Measurements from ENCODE around the gene DPRX.

The DPRX gene

GRCh38 chr19:53631949-53632407, at the start of gene DPRX:
Gene DPRX (plus strand): TSS chr19:53631999. CDS start chr19:53632107, 108 bp downstream.
- no peak for DNase-seq

GRCh38 chr19:53583181-53583580, 48.6 kb upstream of the DPRX start:
- no peak for DNase-seq

DNA sequence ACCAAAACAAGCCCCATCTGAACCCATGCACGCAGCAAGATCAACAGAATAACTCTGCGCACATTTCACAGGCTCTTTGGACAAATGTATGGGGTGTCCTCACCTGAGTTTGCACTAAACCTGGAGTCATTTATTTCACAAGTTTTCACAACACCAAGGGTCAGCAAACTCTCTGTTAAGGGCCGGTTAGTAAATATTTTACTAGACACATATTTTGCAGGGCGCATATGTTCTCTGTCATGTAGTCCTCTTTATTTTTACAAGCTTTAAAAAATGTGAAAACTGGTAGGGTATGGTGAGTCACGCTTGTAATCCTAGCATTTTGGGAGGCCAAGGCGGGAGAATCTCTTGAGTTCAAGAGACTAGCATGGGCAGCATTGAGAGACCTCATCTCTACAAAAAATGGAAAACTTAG, 45.5 kb upstream of the DPRX start:
- DNase-seq: no peak

DNA sequence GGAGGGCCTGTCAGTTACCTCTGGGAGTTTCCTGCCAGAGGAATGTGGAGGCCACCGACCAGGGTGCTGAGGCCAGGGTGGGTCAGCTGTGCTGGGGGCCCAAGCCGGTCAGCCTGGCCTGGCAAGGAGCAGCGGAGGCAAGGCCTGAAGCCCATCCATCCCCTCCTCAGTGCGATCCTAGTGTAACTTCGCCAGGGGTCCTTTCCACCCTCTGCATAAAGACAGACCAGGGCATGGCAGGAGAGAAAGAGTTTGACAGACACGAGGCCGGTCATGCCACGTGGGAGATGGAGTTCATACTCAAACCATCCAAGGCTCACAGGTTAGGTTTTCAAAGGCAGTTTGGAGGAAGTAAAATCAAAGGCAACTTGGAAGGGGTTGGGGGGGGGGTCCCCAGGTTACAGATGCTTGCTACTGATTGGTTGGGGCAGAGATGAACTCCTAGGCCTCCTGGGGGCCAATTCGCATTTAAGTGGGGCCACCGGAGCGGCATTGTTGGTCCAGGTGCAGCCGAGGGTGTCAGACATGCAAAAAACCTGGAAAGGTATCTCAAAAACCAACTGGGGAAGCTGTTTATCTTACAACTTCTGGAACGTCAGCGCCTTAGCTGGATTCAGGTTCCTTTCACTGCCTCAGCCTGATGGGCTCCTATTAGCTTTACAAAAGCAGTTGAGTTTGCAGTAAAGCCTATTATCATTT, 36.8 kb upstream of the DPRX start:
- DNase-seq: no peak

- no peak for DNase-seq
Observed at GRCh38 chr19:53595510-53595867, 36.3 kb upstream of the DPRX start.

DNA sequence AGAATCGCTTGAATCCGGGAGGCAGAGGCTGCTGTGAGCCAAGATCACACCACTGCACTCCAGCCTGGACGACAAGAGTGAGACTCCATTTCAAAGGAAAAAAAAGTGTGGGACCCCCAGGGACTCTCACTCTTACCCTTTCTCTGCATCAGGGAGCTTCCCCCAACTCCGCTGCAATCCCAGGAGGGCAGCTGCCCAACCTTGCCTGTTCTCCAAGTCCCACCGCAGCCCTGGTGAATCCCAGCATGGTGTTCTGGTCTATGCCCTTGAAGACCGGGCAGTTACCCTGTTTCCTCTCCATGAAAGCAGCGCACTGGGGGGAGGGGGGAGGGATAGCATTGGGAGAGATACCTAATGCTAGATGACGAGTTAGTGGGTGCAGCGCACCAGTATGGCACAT, 35.7 kb upstream of the DPRX start:
- DNase-seq: no peak

DNA sequence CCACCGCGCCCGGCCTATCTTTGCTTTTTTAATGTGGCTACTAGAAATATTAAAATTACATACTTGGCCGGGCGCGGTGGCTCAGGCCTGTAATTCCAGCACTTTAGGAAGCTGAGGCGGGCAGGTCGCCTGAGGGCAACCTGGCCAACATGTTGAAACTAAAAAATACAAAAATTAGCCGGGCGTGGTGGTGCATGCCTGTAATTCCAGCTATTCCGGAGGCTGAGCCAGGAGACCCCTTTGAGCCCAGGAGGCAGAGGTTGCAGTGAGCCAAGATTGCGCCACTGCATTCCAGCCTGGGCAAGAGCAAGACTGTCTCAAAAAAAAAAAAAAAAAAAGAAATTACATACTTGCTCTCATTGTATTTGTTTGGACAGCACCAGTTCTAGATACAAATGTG, 34.8 kb upstream of the DPRX start:
- DNase-seq: no peak

GRCh38 chr19:53598361-53598760, 33.4 kb upstream of the DPRX start:
- DNase-seq: no peak

DNA sequence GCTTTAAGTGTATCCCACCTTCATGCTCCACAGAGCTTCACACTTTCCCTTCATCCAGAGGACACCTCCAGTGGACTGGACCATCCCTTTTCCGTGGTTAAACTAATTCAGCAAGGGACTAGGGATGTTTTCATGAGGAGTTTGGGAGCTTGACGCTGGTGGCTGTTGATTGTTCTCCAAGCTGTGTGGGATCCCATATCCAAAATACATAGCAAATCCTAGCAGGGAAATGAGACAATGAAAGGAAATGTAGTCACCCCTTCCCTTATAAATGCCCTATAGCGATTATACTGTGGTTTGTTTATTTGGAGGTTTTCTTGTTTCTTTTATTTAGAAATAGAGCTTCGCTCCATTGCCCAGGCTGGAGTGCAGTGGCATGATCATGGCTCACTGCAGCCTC, 31.6 kb upstream of the DPRX start:
- no peak for DNase-seq

DNA sequence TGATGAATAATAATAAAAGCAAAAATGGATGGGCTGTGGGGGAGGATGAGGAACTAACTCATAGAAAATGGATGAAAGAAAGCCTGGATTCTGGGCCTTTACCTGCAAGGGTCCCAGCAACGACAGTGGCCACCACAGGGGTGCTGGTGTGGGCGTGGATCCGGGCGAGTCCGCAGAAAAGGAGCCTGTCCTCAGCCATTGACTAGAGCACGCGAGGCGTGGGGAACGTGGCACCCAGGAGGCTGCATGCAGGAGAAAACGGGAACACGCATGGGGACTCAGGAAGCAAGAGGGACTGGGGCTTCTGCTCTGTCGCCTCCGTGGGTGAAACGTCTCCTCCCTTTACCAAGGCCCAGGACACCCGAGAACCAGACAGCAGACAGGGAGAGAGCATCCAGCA, 25.8 kb upstream of the DPRX start:
- no peak for DNase-seq

- no peak for DNase-seq
Observed at GRCh38 chr19:53608381-53608780, 23.4 kb upstream of the DPRX start.

DNA sequence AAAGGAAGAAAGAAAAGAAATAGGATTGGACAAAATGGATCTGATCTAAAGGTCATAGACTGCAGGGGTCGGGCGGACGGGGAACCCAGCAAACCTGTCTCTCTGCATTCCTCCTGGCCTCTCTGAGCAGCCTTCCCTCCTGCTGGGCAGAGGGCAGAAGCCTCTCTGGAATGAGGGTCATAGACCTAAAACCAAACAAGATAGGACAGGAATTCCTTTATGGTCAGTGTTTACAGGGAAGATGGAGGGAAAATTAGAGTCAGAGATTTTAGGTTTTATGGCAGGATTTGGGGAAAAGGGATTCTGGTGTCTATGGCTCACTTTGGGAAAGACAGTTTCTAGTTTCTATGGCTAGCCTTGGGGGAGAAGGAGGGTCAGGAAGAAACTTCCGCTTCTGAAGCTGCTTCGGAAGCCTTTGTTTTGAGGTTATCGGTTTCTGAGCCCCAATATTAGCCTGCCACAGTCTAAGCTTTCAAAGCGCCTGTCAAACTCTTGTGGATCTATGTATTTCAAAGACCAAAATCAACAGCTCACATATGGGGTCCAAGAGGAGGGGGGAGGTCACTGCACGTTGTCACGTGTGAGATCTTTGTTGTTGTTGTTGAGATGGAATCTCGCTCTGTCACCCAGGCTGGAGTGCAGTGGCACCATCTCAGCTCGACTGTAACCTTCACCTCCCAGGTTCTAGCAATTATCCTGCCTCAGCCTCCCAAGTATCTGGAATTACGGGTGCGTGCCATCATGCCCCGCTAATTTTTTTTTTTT, 18.9 kb upstream of the DPRX start:
- no peak for DNase-seq

DNA sequence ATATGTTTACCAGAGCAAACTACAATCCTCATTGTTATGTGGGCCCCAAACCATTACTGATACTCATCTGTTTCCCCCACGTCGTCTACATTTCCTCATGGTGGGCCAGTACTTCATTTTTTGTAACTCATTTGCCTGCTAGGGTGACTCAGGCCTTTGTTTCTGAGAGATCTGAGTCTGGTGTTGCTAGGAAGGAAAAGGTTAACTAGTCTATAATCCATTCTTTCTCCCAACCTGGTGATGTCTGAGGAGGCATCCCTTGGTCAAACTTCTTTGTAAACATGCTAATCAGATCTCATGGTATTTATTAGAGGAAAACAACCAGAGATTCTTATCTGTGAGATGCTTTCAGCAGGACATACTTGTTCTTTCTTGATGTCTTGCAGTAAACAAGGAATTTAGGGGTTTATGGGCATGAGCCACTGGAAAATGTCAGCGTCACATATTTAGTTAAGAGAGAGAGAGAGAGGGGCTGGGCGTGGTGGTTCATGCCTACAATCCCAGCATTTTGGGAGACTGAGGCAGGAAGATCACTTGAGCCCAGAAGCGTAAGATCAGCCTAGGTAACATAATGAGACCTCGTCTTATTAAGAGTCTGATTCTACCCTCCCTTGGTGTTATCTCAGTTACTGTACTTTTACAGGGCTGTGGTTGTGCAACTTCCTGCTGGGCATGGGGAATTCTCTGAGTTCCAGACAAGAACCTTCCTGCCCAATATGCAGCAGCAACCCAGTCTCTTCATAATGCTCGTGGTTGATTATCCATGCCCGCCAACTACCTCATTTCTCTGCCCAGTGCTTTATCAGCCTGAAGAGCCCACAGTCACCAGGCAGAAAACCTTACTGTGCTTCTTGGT, 9.7 kb upstream of the DPRX start:
- DNase-seq: no peak

DNA sequence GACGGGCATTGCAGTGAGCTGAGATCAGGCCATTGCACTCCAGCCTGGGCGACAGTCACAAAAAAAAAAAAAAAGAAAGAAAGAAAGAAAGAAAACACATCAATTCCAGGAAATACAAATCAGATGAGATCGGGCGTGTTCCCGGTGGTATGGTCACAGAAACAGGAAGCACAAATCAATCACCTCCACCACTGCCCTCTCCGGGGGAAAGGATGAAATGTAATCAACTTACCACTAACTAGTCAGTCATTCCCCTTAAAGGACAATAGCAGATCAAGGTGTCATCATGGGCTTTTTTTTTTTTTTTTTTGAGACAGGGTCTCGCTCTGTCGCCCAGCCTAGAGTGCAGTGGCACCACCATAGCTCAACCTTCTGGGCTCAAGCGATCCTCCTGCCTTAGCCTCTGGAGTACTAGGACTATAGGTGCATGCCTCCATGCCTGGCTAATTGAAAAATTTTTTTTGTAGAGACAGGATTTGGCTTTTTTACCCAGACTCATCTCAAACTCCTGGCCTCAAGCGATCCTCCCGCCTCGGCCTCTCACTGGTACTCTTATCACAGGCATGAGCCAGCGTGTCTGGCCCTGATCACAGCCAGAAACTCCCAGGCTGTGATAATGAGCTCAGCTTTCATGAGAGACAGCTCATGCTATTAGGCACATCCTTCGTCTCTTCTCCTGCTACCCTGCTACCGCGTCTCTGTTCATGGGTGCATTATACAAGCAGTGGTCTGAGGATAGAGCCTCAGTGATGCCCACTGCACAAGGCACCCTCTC, 6.8 kb upstream of the DPRX start:
- DNase-seq: no peak

DNA sequence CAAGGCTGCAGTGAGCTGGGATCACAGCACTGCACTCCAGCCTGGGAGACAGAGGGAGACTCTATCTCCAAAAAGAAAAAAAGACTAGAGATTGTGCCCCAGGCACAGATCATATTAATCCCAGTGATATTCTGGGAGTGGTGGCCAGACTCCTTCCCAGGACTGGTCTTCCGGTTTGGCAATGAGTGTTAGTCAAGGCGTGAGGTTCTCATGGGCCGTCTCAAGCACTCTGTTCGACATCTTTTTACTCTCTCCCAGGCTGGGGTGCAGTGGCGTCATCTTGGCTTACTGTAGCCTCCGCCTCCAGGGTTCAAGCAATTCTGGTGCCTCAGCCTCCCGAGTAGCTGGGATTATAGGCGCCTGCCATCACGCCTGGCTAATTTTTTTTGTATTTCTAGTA, 5.3 kb upstream of the DPRX start:
- DNase-seq: no peak

DNA sequence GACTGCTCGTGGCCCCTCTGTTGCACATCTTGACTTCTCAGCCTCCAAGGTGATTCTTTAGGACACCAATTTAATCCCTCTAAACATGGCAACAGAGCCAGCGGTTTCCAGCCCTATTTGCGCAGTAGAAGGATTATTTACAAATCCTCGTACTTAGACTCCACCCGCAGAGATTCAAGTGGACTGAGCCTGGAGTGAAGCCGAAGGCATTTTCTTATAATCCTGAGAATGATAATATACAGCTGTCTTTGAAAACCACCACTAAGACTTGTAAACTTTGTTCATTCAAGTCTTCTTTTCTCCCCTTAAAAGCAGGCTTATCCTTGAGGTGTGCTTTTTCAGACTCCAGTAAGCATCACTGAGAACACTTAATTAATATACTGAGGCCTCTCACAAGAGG, 4.8 kb upstream of the DPRX start:
- DNase-seq: no peak

- DNase-seq: no peak
Observed at GRCh38 chr19:53634768-53635167, 3.0 kb downstream of the DPRX start.

GRCh38 chr19:53639471-53639870, 7.7 kb downstream of the DPRX start:
- DNase-seq: no peak

DNA sequence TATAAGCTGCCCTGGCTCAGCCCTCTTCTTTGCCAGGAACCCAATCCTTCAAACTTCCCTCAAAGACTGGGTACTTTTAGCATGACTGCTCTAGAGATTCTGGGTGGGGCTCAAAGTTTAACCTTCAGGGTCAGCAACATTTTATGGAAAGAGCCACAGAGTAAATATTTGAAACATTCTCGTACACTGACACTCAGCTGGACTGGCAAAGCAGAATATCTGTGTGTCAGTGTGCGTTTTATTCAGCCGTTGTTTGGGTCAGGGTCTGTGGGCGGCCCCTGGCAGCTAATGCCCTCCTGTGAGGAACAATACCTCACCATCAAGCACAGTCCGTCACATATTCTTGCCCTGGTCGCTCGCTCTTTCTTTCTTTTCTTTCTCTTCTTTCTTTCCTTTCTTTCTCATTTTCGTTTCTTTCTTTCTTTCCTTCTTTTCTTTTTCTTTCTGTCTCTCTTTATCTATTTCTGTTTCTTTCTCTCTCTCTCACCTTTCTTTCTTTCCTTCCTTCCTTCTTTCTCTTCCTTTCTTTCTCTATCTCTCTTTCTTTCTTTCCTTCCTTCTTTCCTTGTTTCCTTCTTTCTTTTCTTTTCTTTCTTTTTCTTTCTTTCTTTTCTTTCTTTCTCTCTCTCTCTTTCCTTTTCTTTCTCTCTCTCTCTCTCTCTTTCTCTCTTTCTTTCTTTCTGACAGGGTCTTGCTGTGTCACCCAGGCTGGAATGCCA, 10.7 kb downstream of the DPRX start:
- DNase-seq: no peak

- no peak for DNase-seq
Observed at GRCh38 chr19:53644061-53644816, 12.4 kb downstream of the DPRX start.

- no peak for DNase-seq
Observed at GRCh38 chr19:53646144-53646543, 14.3 kb downstream of the DPRX start.

Measured in NCI-H187 (cell line).